ENCODE measurements around the gene ABI1. TPM values are rescaled to one million over a fixed set of nuclear protein-coding genes. Genes with fewer than 3 reads are reported as not detected.

ABI1 gene
- total RNA-seq, 1 experiment from 2014 or later: 29.7 TPM

DNA sequence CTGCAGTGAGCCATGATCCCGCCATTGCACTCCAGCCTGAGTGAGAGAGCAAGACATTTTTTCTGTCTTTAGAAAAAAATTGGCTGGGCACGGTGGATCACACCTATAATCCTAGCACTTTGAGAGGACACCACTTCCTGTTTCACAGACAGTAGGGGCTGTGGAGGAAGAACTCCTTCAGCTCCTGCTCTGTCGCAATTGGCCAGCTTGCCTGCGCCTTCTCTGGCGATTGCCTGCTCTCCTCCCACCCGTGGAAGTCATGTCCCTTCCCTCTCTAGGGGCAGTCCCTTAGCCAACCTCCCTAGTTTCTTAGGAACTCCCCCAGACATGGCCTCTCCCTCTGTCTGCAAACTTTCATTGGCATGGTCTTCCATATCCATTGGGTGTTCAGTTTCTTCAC, 154.6 kb downstream of the ABI1 start:
- H3K4me3 ChIP-seq (ENCODE audit: insufficient read depth, low read depth, low read length): no peak overlapping the region
- no peak for DNase-seq
- H3K27me3 ChIP-seq (ENCODE audit: control insufficient read depth, insufficient read depth, low read length): no peaks in the 10 kb centered on the region
- H3K36me3 ChIP-seq (replicated peaks; ENCODE audit: control insufficient read depth, insufficient read depth, low read length): peaks cover 5% of the 10 kb centered on the region

DNA sequence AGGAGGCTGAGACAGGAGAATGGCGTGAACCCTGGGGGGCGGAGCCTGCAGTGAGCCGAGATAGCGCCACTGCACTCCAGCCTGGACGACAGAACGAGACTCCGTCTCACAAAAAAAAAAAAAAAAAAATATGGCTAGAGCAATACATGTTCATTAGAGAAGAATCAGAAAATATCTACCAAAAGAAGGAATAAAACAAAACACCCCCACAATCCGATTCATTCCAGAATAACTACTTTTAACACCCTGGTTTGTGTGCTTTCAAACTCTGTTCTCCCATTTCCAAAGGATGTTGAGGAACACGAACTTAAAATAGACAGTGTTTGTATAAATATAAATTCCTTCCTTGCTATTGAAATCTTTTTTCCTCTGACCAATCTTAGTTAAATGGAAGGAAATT, 156.8 kb downstream of the ABI1 start:
- DNase-seq: no peak
- Histone ChIP-seq H3K36me3 (replicated peaks; ENCODE audit: control insufficient read depth, insufficient read depth, low read length) (peaks cover 5% of the 10 kb centered on the region), H3K27me3 (ENCODE audit: control insufficient read depth, insufficient read depth, low read length) (no peaks in the 10 kb centered on the region), H3K4me3 (ENCODE audit: insufficient read depth, low read depth, low read length) (no peak overlapping the region)

DNA sequence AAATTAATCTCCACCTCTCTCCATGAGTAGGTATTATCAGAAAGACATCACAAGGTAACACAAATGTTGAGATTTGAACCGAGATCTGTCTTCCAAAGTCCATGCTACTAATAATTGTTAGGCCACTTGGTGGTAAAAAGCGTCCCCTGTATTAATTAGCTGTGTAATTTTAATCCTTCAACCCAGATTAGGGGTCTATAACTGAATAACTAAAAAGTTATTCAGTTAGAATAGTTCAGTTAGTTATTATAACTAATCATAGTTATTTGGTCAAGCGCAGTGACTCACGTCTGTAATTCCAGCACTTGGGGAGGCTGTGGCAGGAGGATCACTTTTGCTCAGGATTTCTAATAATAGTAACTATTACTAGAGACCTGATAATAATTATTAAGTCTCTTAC, 157.7 kb downstream of the ABI1 start:
- H3K27me3 ChIP-seq (ENCODE audit: control insufficient read depth, insufficient read depth, low read length): no peaks in the 10 kb centered on the region
- no peak overlapping the region for H3K4me3 ChIP-seq (ENCODE audit: insufficient read depth, low read depth, low read length)
- H3K36me3 ChIP-seq (replicated peaks; ENCODE audit: control insufficient read depth, insufficient read depth, low read length): peaks cover 5% of the 10 kb centered on the region
- no peak for DNase-seq

DNA sequence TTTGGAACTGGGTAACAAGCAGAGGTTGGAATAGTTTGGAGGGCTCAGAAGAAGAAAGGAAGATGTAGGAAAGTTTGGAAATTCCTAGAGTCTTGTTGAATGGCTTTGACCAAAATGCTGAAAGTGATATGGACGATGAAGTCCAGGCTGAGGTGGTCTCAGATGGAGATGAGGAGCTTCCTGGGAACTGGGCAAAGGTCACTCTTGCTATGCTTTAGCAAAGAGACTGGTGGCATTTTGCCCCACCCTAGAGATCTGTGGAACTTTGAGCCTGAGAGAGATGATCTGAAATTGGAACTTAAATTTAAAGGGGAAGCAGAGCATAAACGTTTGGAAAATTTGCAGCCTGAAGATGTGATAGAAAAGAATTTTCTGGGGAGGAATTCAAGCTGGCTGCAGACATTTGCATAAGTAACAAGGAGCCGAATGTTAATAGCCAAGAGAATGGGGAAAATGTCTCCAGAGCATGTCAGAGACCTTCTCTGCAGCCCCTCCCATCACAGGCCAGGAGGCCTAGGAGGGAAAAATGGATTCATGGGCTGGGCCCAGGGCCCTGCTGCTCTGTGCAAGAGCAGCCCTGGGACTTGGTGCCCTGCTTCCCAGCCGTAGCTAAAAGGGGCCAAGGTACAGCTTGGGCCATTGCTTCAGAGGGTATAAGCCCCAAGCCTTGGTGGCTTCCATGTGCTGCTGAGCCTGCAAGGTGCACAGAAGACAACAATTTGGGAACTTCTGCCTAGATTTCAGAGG, 159.7 kb downstream of the ABI1 start:
- peaks cover under 1% of the 10 kb centered on the region; the same call in 1 of the 2 replicates for H3K36me3 ChIP-seq (replicated peaks; ENCODE audit: control insufficient read depth, insufficient read depth, low read length)
- no peaks in the 10 kb centered on the region for H3K27me3 ChIP-seq (ENCODE audit: control insufficient read depth, insufficient read depth, low read length)
- no peak overlapping the region for H3K4me3 ChIP-seq (ENCODE audit: insufficient read depth, low read depth, low read length)
- no peak for DNase-seq

DNA sequence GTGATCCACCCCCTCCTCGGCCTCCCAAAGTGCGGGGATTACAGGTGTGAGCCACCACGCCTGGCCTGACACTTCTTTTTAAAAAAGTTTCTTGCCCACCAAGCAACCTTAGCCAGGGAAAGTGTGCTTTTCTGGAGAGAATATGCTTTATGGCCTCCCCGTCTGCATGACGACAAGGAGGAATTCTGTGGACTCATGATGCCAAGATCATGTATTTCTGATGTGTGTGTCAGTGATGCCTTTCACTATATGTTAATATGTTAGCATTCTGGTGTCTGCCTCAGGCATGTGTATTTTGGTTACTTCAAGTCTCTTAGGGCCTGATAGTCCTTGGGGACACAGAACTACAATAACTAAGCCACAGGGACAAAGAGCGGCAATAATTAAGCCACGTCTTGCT, 161.1 kb downstream of the ABI1 start:
- DNase-seq: no peak
- no peaks in the 10 kb centered on the region for H3K27me3 ChIP-seq (ENCODE audit: control insufficient read depth, insufficient read depth, low read length)
- H3K4me3 ChIP-seq (ENCODE audit: insufficient read depth, low read depth, low read length): no peak overlapping the region
- H3K36me3 ChIP-seq (replicated peaks; ENCODE audit: control insufficient read depth, insufficient read depth, low read length): no peaks in the 10 kb centered on the region; the same call in 1 of the 2 replicates

DNA sequence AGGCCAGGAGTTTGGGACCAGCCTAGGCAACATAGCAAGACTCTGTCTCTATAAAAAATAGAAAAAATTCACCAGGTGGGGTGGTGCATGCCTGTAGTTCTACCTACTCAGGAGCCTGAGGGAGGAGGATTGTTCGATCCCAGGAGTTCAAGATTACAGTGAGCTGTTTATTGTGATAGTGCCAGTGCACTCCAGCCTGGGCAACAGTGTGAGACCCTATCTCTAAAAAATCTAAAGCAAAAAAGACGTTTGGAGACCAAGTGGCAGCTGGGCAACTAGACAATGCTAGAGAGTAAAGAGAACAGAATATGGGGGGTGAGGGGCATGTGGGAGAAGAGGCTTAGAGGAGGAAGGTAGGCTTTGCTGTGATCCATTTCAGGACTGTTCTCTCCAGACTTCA, 161.8 kb downstream of the ABI1 start:
- Histone ChIP-seq H3K27me3 (ENCODE audit: control insufficient read depth, insufficient read depth, low read length) (no peaks in the 10 kb centered on the region), H3K4me3 (ENCODE audit: insufficient read depth, low read depth, low read length) (no peak overlapping the region; the same call in 1 of the 2 replicates), H3K36me3 (replicated peaks; ENCODE audit: control insufficient read depth, insufficient read depth, low read length) (no peaks in the 10 kb centered on the region; the same call in 1 of the 2 replicates)
- no peak for DNase-seq

DNA sequence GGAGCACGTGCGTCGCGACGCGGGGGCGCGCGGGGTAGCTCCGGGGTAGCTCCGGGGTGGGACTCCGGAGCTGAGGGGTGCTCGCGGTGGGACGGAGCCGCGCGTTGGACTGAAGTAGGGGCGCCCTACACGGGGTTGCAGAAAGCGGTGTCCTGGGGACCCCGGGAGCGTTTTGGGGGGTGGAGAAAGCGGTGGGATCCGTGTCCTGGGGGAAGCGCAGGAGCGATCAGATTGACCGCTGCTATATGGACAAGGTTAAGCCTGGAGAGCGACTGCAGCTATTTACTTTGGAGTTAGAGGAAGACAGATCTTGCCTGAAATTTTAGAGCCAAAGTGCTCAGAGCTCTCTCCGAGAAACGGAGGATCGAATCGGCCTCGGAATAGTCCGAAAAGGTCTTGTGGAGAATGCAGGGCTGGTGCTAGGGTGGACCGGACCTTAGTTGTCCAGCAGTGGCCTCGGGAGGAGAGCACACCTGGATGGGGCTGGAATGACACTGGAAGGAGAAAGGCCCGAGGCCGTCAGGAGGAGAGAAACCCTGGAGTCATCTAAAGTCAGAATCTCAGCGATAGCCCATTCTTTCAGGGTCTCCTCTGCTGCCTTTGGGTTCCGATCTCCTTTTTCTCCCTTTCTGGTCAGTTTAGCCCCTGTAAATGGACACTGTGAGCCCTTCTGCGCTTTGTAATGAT, 162.7 kb downstream of the ABI1 start:
- peak; percentile 34 for DNase-seq
- H3K27me3 ChIP-seq (ENCODE audit: control insufficient read depth, insufficient read depth, low read length): no peaks in the 10 kb centered on the region
- H3K36me3 ChIP-seq (replicated peaks; ENCODE audit: control insufficient read depth, insufficient read depth, low read length): no peaks in the 10 kb centered on the region; the same call in 1 of the 2 replicates
- peak overlapping the region; percentile 82 for H3K4me3 ChIP-seq (ENCODE audit: insufficient read depth, low read depth, low read length)

DNA sequence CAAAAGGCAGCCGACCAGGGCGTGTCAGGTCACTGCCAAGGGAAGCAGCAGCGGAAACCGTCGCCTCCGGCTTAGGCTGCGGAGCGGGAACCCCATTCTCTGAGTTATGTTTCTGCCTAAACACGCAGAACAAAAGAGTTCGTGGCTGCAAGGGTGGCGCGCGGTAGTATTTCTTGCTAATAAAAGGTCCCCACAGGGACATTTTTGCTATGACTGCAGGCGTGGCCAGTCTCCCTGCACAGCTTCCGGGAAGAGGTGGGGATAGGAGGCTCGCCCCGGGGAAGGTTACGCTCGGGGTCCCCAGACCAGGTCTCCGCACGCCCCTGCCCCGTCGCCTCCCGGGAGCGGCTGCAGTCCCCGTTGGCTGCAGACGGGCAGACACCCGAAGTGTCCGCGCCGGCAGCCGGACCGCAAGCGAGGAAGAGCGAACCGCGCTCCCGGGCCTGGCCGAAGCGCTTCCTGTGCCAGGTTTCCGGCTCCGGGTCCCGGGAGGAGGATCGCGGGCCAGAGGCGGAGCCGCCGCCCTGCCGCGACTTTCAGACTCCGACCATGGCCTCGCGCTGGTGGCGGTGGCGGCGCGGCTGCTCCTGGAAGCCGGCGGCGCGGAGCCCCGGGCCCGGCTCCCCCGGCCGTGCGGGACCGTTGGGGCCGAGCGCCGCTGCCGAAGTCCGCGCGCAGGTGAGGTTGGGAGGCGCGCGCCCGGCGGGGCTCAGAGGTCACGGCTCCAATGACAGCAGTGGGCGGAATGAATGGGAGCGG, 163.4 kb downstream of the ABI1 start, which contains the start of gene PDSS1:
TSS of gene PDSS1 (plus strand) at position 539 of the 759 bp plus-strand sequence. CDS start at position 550, 11 bp downstream.
- Histone ChIP-seq H3K4me3 (ENCODE audit: insufficient read depth, low read depth, low read length) (peak within 1 kb of the TSS; percentile 82), H3K36me3 (replicated peaks; ENCODE audit: control insufficient read depth, insufficient read depth, low read length) (no peaks in the 10 kb centered on the region; the same call in 1 of the 2 replicates), H3K27me3 (ENCODE audit: control insufficient read depth, insufficient read depth, low read length) (no peaks in the 10 kb centered on the region)
- peak; percentile 87 for DNase-seq

DNA sequence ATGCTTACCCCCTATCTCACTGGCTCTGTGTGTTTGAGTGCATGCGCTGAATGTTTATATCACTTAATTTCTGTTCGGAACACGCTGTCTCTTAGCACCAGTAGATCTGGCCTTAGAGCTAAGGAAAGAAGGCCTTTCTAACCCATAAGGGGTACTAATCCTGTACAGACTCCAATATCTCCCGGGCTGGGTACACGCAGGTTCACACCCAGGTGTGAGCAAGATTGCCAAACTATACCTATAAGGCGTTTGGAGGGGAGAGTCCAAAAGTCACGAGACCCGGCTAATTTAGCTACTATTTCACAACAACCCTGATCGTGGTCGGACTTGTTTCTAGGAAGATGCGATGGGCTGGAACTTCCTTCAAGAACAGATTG, 164.0 kb downstream of the ABI1 start:
- H3K27me3 ChIP-seq (ENCODE audit: control insufficient read depth, insufficient read depth, low read length): no peaks in the 10 kb centered on the region
- peak overlapping the region; percentile 82 for H3K4me3 ChIP-seq (ENCODE audit: insufficient read depth, low read depth, low read length)
- DNase-seq: no peak
- no peaks in the 10 kb centered on the region; the same call in 1 of the 2 replicates for H3K36me3 ChIP-seq (replicated peaks; ENCODE audit: control insufficient read depth, insufficient read depth, low read length)

Other genes with a start within 250 kb of the ABI1 start
- gene PDSS1, start 163.3 kb downstream of the ABI1 start, total RNA-seq (2014; rRNA removed; shearing (Covaris generic)): 17.4 and 18.1 TPM in 2 replicates
- gene ANKRD26, start 239.5 kb upstream of the ABI1 start, total RNA-seq (2014; rRNA removed; shearing (Covaris generic)): 2.2 and 5.3 TPM in 2 replicates